Purkinje cell (primary cell): ENCODE data around the gene RALGPS2. TPM values are rescaled to one million over a fixed set of nuclear protein-coding genes. Genes with fewer than 3 reads are reported as not detected.

Experiments used
- polyA plus RNA-seq: library from polyadenylated mRNA; unstranded; fragments of >200 nt; fragmentation: Nextera tagmentation; gene quantifications from 2 replicates; pipeline ENCODE4 v1.2.1, GENCODE V29; 2014

RALGPS2 gene, protein sequence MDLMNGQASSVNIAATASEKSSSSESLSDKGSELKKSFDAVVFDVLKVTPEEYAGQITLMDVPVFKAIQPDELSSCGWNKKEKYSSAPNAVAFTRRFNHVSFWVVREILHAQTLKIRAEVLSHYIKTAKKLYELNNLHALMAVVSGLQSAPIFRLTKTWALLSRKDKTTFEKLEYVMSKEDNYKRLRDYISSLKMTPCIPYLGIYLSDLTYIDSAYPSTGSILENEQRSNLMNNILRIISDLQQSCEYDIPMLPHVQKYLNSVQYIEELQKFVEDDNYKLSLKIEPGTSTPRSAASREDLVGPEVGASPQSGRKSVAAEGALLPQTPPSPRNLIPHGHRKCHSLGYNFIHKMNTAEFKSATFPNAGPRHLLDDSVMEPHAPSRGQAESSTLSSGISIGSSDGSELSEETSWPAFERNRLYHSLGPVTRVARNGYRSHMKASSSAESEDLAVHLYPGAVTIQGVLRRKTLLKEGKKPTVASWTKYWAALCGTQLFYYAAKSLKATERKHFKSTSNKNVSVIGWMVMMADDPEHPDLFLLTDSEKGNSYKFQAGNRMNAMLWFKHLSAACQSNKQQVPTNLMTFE
- polyA plus RNA-seq = 6.1 TPM in 2 replicates

GRCh38 chr1:178724728-178725465, at the start of gene RALGPS2:
TSS of gene RALGPS2 (plus strand) at chr1:178725244. CDS start at chr1:178776765, 51,521 bp downstream.

DNA sequence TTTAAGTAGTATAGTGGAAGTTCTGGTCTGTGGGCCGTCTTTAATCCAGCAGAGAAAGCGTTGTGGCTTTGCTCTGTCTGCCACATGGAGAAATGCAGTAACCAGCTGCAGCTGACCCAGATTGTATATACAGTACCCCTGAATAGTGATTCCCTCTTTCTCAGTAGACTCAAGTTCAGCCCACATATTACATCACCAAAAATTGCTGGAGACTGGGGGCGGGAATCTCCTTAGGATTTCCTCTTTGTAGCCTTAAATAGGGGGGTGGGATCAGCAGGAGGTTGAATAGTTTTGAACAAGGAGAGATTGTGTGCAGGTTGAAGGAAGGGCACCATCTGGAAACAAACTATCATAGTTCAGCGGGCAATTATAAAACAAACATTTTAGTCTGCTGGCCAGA, 145.9 kb downstream of the RALGPS2 start, which contains the start of gene ANGPTL1:
TSS of gene ANGPTL1 (minus strand) at position 134 of the 400 bp plus-strand sequence. CDS start 5,301 bp downstream, outside the sequence.

Other genes starting within 250 kb of the RALGPS2 start
- 0.79 TPM in 1 of 2 replicates, not detected in the other for gene CLEC20A, start 228.3 kb upstream of the RALGPS2 start, polyA plus RNA-seq
- gene TEX35, start 212.1 kb upstream of the RALGPS2 start, polyA plus RNA-seq = 0.38 TPM in 1 of 2 replicates, not detected in the other
- 0.52 TPM in 1 of 2 replicates, not detected in the other for gene ANGPTL1, start 145.8 kb downstream of the RALGPS2 start, polyA plus RNA-seq